Embryonic facial prominence (tissue), 1 donor: ENCODE data around the gene CD80.
A peak's percentile ranks its signal among the peaks of the same experiment; 100 is the strongest.
"Not testable (repeated sequence)": the region's sequence is repeated elsewhere in the genome, so short reads cannot be mapped to it uniquely, and the experiment has no call there.

ENCODE experiments used
- DNase-seq: peaks from one replicate; pipeline ENCODE4 v3.0.0-alpha.2; 2016; ENCODE audit errors: extremely low spot score

The CD80 gene

DNA sequence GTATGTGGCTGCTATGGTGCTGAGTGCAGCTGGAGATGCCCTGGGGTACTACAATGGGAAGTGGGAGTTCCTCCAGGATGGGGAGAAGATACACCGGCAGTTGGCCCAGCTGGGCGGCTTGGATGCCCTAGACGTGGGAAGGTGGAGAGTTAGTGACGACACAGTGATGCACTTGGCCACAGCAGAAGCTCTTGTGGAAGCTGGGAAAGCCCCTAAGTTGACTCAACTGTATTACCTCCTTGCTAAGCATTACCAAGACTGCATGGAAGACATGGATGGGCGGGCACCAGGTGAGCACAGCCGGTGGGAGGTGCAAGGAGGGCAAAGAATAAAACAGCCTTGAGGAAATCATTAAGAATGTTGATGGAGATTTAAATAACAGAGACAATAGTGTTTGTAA lies 22.8 kb upstream of the CD80 start:
- DNase-seq: no peak

DNA sequence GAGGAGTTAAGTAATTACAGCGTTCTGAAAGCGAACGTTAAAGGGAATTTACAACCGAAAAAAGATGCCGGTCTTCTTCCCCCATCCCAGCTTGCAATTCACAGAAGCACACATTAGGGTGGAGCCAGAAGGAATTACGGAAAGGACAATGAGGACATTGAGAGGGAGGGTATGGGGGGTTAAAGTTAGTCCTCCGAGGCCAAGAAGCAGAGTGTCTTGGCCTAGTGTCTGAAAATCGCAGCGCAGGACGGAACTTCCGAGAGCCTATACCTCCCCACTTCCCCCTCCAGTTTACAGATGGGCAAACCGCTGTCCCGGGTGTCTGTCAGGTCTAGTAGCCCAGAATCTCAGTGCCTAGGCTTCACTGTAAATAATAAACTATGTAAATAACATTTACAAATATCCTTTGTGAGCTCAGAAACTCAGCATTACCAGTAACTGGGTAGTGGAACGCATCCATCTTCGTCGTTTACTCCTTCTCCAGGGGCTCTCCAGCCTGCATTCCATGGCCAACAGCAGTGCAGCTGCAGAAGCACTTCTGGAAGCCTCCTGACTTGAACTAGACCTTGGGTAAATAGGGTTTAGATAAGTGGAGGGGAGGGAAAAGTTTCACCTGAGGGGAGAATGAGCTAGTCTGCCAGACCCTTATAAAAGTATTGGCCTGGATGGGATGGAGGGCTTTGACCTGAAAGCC lies 20.8 kb upstream of the CD80 start:
- DNase-seq: peak; percentile 25

DNA sequence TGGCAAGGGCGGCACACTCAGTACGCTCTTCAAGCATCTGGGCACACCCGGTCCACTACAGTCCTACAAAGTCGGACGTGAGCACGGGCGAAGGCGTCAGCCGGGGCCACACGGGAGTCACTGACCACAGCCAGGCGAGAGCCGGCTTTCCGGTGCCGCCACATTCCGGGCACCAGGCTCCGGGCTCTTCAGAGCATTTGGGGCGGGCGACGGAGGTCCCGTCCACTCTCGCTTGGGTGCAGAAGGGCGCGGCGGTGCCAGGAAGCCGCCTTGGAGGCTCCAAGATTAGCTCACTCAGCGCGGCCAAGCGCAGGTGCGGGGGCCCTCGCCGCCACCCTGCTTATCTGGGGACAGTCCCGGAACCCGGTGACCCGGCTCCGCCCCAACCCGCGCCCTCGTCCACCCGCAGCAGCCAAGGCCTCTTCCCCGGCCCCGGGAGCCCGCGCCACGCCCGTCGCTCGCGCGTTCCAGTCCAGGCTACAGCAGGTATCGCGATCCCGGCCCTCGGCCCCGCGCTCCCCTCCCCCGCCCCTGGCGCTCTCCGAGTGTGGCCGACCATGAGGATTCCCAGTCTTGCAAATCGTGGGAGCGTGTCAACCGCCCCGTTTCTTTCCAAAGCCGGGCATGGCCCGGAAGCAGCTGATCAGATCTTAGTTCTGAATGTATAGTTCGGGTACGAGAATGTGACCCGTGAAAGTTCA lies 20.1 kb upstream of the CD80 start, which contains the start of gene ADPRH:
Gene ADPRH (plus strand): TSS at position 127 of the 701 bp plus-strand sequence. CDS start 2,678 bp downstream, outside the sequence.
- peak; percentile 40 for DNase-seq

DNA sequence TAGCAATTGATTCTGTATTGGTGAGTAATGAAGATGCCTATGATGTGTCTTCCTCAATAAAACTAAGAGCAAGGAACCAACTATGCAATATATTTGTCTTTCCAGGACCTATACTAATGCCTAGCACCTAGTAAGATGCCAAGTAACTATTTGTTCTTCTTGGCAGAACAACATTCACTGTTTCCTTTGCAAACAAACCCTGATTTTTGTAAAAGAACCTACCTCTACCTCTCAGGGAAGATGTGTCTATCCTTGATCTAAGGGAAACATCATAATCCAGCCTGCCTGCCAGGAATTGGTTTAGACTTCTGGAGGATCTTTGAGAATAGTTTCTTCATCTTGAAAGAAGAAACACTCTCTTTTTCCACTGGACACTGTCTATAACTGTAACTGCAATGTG lies 16.1 kb upstream of the CD80 start:
- no peak for DNase-seq

DNA sequence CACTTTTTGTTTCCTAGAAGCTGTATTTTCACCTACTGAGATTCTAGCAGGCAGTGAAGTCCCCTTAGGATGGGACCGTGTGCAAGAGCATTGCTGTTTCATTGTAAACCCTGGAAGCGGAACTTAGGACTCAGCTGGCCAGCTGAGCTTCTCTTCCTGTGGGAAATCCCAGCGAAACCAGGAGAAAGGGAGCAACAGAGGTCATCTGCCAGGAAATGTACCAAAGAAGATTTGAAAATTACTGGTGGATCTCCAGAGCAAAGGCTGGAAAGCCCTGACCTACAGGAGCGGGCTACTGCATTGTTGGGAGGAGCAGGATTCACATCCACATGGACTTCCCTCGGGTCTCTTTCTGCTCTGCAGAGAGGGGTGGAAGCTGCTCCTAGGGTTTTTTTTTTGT lies 12.3 kb upstream of the CD80 start:
- no peak for DNase-seq

DNA sequence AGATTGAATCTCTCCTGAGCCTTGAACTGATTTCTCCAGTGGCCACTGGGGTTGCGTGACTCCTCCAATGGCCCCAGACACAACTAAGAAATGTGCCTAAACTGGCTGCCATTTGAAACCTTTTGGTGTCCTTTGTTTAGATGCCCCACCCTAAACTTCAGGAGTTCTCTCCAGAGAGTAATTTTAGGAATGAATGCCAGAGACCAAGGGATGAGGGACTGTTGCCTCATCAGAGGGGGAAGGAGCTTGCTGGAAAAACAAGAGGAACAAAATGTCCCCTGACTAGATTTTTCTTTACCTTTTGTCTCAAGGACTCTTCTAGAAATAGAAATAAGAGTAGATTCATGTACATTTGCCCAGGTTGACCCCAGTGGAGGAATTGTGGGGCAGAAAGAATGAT lies 11.8 kb upstream of the CD80 start:
- DNase-seq: no peak

DNA sequence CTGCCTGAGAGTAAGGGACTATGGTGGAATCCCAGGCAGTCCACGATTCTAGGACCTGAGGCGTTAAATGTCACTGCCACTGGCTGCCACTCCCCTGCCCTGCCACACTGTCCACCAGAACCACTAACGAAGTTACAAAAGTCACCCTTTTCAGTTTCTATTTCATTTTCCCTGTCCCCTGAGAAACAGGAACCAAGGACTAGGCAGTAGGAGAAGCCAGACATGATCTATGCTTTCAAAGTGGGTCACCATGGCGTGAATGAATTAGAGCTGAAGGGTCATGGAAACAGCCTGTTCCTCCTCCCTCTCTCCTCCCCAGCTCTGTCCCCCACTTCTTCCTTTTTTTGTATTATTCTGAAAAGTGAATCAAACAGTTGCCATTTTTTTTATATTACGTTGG lies 10.8 kb upstream of the CD80 start:
- no peak for DNase-seq

DNA sequence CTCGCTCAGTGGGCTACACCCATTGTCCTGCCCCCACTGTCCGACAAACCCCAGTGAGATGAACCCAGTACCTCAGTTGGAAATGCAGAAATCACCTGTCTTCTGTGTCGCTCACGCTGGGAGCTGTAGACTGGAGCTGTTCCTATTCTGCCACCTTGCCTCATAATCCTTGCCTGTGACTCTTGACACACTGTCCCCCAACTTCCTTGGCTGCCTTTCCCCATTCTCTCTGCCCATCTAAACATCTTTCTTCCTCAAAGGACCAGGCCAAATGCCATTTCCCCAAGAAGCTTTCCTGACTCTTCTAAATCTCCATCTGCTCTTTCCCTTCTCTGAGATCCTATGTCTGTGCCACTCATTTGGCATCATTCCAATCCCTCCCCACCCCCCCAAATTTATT lies 9.7 kb upstream of the CD80 start:
- DNase-seq: no peak

DNA sequence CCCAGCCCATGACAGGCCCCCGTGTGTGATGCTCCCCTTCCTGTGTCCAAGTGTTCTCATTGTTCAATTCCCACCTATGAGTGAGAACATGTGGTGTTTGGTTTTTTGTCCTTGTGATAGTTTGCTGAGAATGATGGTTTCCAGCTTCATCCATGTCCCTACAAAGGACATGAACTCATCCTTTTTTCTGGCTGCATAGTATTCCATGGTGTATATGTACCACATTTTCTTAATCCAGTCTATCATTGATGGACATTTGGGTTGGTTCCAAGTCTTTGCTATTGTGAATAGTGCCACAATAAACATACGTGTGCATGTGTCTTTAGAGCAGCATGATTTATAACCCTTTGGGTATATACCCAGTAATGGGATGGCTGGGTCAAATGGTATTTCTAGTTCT lies 3.9 kb upstream of the CD80 start:
- DNase-seq: not testable (repeated sequence)

DNA sequence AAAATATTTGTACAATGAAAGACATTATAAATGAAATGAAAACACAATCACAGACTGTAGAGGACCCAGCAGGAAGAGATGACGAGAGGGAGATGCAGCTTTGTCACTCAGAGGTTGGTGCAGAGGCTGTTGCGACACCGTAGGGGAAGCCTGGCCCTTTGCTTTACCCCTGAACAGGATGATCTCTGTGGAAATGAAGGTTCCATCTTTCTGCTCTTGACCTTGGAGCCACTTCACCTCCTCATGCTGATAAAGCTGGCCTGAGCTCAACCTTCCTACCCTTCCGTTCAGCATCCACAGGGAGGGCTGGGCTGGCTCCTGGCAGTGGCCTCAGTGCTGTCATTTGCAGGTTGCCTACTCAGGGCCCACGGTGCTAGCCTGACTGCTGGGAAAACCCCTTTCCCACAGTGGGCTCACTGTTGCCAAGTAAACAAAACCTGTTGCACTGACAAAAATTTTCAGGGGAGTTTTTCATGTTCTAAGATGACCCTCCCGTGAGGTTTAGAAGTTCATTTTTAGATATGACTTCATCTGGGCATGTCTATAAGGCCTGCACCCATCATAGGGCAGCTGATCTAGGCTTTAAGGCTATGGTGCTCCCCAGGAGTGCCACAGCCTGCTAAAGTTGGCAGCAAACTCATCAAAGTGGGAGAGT lies 3.0 kb upstream of the CD80 start:
- DNase-seq: no peak

DNA sequence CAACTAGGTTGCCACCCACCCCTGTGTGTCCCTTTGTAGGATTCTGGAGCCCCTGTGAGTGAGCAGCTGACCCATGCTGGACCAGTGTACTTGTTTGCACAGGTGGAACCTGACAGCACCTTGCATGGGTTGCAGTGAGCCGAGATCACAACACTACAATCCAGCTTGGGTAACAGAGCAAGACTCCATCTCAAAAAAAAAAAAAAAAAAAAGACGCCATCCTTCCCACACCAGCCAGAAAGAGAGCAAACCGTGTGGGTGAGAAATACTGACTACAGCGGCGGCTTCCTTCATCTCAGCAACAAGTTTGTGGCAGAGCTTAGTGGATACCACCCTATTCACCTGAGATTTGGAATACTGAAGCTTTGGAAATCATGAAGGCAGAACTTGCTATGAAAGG lies 746 bp upstream of the CD80 start:
- no peak for DNase-seq

DNA sequence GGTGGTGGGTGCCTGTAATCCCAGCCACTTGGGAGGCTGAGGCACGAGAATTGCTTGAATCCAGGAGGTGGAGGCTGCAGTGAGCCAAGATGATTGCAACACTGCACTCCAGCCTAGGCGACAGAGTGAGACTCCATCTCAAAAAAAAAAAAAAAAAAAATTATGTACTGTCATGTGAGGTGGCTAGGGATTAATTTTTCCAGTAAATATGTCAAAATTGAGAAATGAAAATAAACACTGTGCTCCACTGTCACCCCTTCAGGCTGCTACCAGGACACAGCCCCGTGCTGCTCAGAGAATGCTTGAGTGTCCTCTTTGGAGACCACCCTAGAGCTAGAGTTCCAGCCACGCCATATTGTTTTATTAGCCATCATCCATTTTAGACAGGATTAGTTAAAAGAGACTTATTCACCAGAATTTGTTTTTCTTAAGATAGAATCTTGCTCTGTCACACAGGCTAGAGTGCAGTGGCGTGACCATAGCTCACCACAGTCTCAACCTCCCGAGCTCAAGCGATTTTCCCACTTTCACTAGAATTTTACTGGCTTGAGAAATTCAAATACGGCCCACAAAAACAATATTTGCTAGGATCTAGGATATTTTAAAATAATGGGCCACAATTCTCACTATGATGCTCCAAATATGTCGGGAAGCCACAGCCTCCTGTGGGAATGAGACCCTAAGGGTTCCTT lies 642 bp downstream of the CD80 start:
- DNase-seq: no peak

DNA sequence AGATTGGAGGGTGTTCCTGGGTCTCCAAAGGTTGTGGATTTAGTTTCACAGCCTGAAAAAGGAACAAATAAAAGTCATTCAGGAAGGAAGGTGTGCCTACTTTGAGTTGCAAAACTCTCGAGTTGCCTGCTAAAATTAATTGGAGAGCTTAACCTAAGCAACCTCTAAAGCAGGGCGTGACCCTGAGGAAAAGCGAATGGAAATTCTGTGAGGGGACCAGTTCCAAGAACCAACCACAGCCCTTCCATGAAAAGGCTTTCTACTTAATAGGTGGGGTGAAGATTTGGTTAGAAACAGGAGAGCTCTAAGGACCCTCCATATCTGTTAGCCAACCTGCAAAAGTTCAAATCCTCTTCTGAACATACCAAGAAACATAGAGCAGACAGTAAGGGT lies 1.5 kb downstream of the CD80 start:
- no peak for DNase-seq

DNA sequence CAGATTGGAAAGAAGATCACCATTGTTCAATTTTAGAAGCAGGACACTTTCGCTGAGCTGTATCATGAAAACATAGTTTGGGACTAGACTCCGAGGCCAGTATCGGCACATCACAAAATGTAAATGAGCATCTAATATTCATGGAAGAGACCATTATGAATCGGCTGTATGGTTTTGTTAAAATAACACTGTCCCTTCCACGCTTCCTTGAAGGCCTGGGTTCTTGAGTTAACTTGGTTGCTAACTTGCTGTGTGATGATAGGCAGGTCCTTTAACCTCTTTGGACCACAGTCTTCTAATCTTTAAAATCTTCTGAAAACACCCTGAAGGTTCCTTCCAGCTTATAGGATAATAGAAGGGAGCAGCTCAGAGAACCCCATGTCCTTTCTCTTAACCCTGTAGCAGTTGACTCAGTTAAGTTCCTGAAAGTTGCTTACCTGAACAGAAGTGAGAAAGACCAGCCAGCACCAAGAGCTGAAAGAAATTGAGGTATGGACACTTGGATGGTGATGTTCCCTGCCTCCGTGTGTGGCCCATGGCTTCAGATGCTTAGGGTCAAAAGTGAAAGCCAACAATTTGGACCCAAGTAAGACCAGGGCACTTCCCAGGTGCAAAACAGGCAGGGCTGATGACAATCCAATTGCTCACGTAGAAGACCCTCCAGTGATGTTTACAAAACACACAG lies 2.1 kb downstream of the CD80 start:
- no peak for DNase-seq

DNA sequence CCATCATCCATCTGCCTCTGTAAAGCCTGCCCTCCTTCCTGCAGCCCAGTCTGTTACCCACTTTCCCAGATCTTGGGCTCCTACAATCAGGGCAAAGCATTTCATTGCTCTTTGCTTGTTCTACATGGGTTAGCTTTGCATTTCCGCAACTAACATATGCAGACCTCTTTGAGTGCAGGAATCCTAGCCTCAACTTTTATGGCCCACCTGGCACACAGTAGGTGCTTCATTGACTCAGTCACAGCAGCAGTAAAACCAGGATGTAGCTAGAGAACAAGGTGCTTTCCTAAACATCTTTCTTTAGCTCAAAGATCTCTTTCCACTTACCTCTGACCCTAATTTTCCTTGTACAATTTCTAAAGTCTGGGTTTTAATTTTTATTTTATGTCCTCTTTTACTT lies 3.5 kb downstream of the CD80 start:
- no peak for DNase-seq

DNA sequence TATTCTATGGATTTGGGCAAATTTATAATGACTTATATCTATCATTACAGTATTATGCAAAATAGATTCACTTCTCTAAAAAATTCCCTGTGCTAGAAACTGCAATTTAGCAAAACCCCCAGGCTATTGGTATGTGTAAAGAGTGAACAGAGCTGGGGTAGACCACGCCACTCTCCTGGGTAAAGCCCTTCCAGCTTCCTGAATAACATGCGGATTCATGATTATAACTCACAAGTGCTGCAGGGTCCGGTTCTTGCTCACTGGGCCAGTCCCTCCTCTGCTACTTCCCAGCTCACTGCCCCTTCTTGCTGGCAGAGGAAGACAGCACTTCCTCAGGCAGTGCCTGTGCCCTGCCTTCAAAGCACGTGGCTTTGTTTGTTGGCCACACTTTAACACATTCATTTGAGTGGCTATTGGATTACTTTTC lies 4.1 kb downstream of the CD80 start:
- DNase-seq: no peak

DNA sequence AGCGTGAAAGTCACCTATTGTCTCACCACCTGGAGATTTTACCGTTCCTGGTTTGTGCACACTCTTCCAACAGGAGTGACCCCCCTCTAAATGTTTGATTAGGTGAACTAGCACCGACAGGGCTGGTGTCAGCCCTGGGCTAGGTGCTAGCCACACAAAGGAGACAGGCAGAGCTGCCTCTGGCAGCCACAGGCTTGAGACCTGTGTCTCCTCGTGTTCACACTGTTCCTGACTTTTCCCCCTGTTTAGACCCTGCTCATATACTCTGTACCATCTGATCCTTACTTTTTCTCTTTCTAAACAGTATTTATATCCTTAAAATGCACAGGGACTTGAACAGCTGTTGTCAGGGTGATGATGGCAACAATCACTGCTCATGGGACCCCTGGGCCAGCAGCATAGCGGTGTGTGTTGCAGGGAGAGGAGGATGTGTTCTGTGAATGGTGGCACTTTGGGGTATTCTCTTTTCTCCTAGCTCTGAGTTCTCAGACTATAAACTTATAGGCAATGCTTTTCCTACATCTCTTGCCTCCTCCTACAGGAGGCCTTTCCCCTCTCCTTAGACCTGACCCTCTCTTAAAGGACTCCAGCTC lies 5.5 kb downstream of the CD80 start:
- DNase-seq: no peak

DNA sequence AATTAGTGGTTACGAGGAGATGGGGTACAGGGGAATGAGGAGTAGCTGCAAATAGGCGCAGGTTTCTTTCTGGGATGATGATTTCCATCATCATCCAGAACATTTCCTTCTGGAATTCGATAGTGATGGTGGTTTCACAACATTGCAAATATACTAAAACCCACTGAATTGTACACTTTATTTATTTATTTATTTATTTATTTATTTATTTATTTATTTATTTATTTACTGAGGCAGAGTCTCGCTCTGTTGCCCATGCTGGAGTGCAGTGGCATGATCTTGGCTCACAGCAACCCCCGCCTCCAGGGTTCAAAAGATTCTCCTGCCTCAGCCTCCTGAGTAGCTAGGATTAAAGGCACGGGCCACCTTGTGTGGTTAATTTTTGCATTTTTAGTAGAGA lies 6.5 kb downstream of the CD80 start:
- DNase-seq: not testable (repeated sequence)

DNA sequence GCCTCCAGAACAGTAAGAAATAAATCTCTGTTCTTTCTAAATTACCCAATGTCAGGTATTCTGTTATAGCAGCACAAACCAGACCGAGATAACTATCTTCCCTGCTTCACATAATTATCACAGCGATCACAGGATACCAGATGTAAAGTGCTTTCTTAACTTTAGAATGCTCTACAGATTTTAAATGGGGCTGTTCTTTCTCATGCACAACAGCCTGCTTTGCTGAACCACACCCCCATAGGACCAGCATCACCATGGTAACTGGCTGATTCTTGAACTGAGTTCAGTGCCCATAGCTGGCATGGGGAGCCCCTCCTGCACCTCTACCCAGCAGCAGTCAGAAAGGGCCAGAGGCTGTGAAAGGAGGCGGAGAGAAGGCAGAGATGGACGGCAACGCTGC lies 7.8 kb downstream of the CD80 start:
- no peak for DNase-seq

DNA sequence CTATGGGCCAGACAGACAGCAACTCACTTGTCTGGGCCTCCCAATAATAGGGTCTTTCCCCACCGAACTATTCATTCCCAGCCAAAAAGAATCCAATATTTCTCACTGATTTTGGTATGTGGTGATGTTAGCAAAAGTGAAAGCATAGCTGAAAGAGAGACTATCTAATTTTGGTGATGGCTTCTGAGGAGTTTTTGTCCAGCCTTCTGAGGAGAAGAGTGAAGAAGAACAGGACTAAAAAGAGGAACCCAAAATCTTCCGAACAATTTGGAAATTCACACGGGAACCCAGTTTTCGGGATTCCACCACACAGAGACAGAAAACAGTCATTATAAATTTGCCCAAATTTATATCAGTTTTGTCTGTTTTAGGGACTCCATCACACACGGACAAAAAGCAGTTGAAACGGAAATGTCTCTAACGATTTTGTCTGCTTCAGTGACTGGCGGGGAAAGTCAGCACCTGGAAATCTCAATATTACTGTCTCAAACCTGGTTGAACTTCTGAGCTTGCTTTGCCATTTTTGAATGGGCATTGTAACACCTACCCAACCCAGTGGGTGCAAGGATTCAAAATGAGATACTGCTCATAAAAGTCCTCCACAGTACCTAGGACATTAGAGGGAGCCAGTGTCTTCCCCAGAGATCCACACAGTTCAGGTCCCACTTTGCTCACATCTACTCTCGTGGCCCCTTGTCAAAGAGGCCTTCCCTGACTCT lies 9.1 kb downstream of the CD80 start:
- no peak for DNase-seq

DNA sequence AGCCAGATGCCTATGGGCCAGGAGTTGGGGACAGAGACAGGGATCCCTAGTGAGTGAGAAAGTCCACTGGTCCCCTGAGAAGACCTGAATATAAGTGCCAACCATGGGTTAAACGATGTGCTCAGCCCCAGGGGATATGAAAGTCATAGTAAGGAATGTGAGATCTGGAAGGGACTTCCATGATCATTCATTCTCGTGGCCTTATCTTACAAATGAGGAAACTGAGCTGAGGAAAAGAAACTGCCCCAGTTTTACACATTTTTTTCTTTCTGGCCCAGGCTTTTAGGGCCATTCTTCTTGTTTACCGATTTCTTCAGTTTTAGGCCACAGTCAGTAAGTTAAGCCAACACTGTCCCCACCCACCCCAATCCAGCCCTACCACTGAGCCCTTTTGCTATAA lies 11.1 kb downstream of the CD80 start:
- no peak for DNase-seq
